Right ventricle myocardium inferior (tissue), 1 donor: Measurements from ENCODE around the gene GTF3C4. TPM values are rescaled to one million over a fixed set of nuclear protein-coding genes. Genes with fewer than 3 reads are reported as not detected.

Experiments
- ATAC-seq: fragments of 200-7000 bp; cut with Tn5 transposase; one replicate; pipeline ENCODE4 v1.9.1; 2020; ENCODE audit warnings: mild to moderate bottlenecking, moderate library complexity
- DNase-seq: peaks from one replicate; pipeline ENCODE4 v3.0.0; 2021; ENCODE audit errors: missing footprints
- intact Hi-C: fragments of 100-400 bp; cut with DNase I; formaldehyde crosslinking; loops from one replicate; pipeline ENCODE4 v1.11.0; 2022
- long read RNA-seq: library from polyadenylated mRNA; unstranded; transcript quantifications from one replicate; pipeline ENCODE4 v2.0.0, GENCODE V29; 2021
- total RNA-seq: library from RNA; stranded (reverse); fragmentation: NEBNext Ultra II Directional; extraction: Animal tissue kit (Norgen Biotek cat#: 25700); gene quantifications from one replicate; pipeline ENCODE4 v1.2.1, GENCODE V29; 2021
- donor health status: DM: no; HTN: yes; CAD: no; lungs with severe emphysema.

GTF3C4 gene, protein sequence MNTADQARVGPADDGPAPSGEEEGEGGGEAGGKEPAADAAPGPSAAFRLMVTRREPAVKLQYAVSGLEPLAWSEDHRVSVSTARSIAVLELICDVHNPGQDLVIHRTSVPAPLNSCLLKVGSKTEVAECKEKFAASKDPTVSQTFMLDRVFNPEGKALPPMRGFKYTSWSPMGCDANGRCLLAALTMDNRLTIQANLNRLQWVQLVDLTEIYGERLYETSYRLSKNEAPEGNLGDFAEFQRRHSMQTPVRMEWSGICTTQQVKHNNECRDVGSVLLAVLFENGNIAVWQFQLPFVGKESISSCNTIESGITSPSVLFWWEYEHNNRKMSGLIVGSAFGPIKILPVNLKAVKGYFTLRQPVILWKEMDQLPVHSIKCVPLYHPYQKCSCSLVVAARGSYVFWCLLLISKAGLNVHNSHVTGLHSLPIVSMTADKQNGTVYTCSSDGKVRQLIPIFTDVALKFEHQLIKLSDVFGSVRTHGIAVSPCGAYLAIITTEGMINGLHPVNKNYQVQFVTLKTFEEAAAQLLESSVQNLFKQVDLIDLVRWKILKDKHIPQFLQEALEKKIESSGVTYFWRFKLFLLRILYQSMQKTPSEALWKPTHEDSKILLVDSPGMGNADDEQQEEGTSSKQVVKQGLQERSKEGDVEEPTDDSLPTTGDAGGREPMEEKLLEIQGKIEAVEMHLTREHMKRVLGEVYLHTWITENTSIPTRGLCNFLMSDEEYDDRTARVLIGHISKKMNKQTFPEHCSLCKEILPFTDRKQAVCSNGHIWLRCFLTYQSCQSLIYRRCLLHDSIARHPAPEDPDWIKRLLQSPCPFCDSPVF
- 8.8 TPM for total RNA-seq
- long read RNA-seq, full-length matches to known transcripts, result 5 of 7 reads
- long read RNA-seq, partial matches to known transcripts, result 2 of 7 reads
- long read RNA-seq, other reads (novel, unspliced or antisense), result 0 of 7 reads

DNA sequence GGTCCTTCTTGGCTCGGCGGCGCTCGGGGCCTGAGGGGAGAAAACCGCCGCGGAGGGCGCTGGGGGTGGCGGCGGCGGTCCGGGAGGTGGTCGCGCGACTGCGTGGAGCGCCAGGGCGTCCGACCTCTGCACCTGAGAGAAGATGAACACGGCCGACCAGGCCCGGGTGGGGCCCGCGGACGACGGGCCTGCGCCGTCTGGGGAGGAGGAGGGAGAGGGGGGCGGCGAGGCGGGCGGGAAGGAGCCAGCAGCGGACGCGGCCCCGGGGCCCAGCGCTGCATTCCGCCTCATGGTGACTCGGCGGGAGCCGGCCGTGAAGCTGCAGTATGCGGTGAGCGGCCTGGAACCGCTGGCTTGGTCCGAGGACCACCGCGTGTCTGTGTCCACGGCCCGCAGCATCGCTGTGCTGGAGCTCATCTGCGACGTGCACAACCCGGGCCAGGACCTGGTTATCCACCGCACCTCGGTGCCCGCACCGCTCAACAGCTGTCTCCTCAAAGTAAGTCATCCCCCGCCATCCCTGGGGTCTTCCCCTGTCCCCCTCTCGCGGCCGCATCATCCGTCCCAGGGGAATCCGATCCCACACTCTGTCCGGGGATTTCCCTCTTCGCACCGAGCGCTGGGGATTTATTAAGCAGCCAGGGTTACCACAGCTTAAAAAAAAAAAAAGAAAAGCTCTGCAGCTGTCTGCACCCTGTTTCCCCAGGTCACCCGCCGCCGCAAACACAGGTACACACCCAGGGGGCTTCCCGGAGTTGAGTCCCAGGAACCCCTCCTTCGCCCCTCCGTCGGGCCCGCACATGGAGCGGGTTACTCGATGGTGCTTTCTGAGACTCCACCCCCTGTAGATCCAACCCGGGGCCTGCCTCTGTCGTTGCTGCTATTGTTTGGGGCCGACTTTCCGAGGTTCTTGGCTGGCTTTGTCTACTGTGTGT lies at the start of gene GTF3C4:
TSS of gene GTF3C4 (plus strand) at position 8 of the 935 bp plus-strand sequence. CDS start at position 143, 135 bp downstream.
- DNase-seq, result no peak
- intact Hi-C loops, result no loop called here
- peak; percentile 88 for ATAC-seq

DNA sequence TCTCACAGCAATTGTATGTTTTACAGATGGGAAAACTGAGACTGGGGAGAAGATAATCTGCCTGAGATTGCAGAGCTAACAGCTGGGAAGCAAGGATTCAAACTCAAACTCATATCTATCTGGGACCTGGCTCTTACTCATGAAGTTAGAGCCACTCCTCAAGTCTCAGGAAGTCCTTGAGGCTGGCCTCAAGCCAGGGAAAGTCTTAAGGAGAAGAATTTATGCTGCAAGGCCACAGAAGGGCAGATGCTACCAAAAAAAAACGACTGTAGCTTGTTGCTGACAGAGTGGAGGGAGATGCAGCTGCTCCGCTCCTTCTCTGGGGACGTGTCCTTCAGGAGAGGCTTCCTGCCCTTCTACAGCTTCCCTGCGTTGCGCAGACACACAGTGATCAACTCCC lies 48.1 kb upstream of the GTF3C4 start:
- intact Hi-C loops, result no loop called here
- ATAC-seq (no peak), DNase-seq (no peak)

DNA sequence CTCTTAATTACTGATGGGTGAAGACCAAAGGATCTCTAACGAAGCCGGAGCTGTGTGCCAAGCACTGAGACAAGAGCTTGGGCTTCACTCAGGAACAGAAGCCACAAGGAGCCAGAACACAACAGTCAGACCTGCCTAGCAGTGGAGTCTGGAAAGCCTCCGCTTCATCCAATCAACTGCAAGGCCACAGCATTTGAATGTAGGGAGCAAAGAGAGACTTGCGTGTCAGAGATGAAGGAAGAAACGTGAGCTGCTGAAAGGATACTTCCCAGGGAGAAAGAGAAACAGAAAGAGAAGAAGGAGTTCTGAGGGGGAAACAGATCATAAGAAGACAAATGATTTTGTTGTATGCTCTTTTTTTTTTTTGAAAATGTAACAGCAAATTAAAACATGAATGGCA lies 44.0 kb upstream of the GTF3C4 start:
- ATAC-seq, result no peak
- no peak for DNase-seq
- intact Hi-C loops, result no loop called here

DNA sequence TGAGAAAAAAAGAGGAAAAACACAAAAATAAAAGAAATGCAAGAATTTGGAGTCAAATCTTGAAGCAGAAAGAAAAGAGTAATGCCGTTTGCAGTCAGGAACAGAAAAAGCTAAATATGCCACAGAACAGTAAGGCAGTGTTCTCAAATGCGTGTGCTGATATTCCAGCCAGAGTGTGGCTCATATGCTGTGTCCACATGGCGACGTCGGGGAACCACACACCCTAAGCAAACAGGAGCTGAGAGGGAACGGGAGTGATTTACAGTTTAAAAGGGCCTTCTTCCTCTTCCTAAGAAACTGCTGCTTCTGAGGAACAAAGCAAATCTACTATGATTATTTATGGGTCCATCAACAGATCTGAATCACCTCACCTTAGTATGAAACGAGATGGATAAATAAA lies 43.2 kb upstream of the GTF3C4 start:
- DNase-seq (no peak), ATAC-seq (no peak)
- intact Hi-C loops, result no loop called here

GRCh38 chr9:132627594-132627993 lies 42.7 kb upstream of the GTF3C4 start:
- ATAC-seq (no peak), DNase-seq (no peak)
- intact Hi-C loops, result no loop called here

GRCh38 chr9:132628746-132629145 lies 41.5 kb upstream of the GTF3C4 start:
- intact Hi-C loops, result no loop called here
- ATAC-seq (no peak), DNase-seq (no peak)

GRCh38 chr9:132630116-132630515 lies 40.1 kb upstream of the GTF3C4 start:
- DNase-seq (no peak), ATAC-seq (no peak)
- intact Hi-C loops, result no loop called here

DNA sequence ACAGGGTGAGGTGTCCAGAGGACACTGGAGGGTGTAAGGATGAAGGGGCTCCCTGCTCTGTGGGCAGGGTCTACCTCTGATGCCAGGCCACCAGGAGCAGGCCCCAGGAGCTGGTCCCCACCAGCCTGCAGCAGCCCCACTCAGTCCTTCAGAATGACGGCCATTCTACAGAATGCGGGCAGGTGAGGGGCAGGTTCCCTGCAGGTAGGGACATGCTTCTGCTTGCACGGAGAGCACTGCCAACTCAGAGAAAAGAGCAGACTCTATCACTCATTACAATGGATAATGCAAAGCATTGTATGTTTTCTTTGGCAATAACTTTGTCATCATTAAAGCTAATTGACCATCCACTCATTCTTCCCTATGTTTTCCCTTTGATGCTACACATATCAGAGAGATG lies 39.5 kb upstream of the GTF3C4 start:
- ATAC-seq (no peak), DNase-seq (no peak)
- intact Hi-C loops, result no loop called here

- intact Hi-C loops, result no loop called here
- ATAC-seq, result no peak
- DNase-seq, result no peak
Measured at GRCh38 chr9:132631280-132631679, 39.0 kb upstream of the GTF3C4 start.

DNA sequence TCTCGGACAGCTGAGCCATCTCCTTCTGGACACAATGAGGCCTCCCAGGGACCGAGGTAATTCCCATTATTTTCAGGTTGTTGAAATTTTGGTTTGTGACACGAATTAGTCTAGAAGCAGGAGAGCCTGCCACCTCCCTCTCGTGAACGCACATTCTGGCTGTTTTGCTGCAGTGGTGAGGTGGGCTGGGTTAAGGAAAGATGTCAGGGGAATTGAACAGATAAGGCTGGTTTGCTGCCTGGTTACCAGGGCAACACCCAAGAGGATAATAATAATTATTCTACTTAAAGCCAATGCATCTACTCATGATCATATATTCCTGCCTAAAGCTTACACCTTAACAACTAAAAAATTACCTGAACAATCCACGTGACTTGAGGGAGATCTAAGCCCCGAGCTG lies 38.6 kb upstream of the GTF3C4 start:
- intact Hi-C loops, result no loop called here
- ATAC-seq, result no peak
- no peak for DNase-seq

GRCh38 chr9:132632413-132633129 lies 37.7 kb upstream of the GTF3C4 start:
- intact Hi-C loops, result no loop called here
- DNase-seq (no peak), ATAC-seq (no peak)

DNA sequence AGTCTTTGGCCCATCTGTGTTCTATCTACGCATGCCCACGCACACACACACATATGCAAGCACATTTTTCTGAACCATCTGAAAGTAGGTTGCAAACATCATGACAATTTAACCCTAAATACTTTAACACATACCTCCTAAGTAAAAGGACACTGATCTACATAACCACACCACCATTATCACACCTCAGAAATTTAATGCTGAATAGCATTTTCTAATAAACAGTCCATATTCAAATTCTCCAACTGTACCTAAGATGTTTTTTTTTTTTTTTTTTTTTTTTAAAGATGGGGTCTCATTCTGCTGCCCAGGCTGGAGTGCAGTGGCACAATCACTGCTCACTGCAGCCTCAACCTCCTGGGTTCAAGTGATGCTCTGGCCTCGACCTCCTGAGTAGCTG lies 35.9 kb upstream of the GTF3C4 start:
- intact Hi-C loops, result no loop called here
- DNase-seq (no peak), ATAC-seq (no peak)

DNA sequence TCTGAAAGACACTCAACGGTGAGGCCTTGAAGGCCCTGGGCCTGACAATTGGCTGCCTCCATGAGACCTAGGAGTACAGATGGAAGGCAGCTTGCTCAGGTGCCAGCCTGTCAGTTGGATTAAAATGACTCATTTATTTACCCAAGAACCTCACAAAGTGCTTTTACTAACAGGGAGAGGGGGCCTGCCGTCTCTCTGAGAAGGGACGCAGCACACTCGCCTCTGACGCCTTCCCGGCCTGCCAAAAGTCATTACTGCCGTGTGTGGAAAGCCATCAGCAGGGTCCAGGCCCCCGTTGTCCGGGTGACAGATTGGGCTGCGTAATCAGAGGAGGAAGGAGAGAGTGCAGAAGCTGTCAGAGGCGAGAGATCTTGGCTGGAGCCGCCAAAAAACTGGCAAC lies 32.9 kb upstream of the GTF3C4 start:
- intact Hi-C loops, result no loop called here
- DNase-seq (no peak), ATAC-seq (no peak)

GRCh38 chr9:132637801-132638200 lies 32.5 kb upstream of the GTF3C4 start:
- intact Hi-C loops, result no loop called here
- no peak for ATAC-seq
- DNase-seq, result no peak

DNA sequence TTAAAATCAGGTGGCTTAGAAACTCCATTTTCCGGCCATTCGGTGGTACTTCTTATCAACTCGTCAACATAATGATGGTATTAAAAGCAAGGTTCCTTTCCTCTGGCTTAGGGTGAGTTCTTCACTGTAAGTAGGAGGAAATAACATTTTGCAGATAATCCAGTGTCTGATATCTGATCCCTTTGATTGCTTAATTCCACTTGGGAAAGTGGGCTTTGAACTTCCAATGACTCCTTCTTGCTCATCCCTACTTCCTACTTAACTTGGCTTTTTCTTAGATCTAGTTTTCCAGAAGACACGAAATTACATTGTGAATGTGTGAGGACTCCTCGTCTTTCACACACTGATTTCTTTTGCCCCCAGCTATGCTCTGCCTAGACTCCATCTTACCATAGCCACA lies 32.0 kb upstream of the GTF3C4 start:
- ATAC-seq (no peak), DNase-seq (no peak)
- intact Hi-C loops, result no loop called here

DNA sequence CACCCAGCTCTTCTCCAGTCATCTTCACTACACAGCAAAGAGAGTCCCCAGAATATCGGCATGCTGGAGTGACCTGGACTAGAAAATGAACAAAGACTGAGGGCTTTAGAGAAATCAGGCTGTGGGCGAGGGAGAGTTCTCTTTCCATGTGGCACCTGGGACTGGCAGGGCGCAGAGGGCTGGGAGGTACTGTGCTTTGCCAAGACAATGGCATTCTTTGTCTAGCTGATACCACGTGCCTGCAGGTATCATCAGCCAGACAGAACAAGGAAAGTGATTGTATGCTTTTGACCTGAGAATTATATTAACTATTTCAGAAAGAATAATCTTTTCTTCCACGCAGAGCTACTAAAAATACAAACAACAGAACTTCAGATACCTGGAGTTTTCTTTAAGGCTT lies 30.9 kb upstream of the GTF3C4 start:
- intact Hi-C loops, result no loop called here
- DNase-seq (no peak), ATAC-seq (no peak)

GRCh38 chr9:132641216-132641615 lies 29.0 kb upstream of the GTF3C4 start:
- no peak for ATAC-seq
- no peak for DNase-seq
- intact Hi-C loops, result no loop called here

DNA sequence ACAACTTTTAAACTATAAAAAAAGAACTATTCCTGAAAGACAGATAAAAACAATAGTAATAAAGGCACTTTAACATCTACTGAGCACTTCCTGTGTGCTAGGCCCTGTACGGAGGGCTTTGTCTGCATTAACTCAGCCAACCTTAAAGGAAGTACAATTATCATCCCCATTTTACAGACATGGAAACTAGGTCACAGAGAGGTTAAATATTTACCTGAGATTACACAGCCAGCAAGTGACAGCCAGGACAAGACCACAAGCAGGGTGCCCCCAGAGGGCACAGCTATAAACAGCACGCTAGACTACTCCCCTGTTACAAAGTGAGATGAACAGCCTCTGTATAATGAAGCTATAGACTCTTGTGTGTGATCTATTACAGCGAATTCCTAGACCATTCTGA lies 26.0 kb upstream of the GTF3C4 start:
- intact Hi-C loops, result no loop called here
- DNase-seq, result no peak
- ATAC-seq, result no peak
